ENCODE results near the gene SORBS2. TPM values are rescaled to one million over a fixed set of nuclear protein-coding genes. Genes with fewer than 3 reads are reported as not detected.

SORBS2 gene
- total RNA-seq, 1 donor from 2014 or later, result 43.2 TPM

DNA sequence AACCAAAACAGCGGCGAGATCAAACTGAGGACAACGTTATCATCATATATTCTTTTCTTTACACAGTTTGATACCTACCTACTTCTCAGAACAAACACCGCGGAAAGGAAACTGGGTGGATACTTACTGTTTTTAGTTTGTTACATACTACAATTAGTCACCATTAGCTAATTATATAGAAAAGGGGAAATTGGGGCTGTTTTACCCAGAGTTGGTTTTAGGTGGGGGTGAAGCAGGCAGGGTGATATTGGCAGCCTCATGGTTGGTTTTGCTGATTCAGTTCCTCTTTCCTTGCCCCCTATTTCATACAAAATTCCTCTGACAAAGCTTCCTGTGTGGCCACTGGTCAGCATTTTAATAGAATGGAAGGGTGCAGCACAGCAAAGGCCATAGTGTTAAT, 77.8 kb downstream of the SORBS2 start:
- Mint-ChIP-seq H3K4me1 (ENCODE audit: unreplicated experiment) (peaks cover 28% of the 10 kb centered on the region), H3K27ac (no peak overlapping the region), H3K27me3 (no peaks in the 10 kb centered on the region), H3K4me3 (no peak overlapping the region), H3K9me3 (peaks cover 10% of the 10 kb centered on the region), H3K36me3 (no peaks in the 10 kb centered on the region)
- TF ChIP-seq, protein P1, sequence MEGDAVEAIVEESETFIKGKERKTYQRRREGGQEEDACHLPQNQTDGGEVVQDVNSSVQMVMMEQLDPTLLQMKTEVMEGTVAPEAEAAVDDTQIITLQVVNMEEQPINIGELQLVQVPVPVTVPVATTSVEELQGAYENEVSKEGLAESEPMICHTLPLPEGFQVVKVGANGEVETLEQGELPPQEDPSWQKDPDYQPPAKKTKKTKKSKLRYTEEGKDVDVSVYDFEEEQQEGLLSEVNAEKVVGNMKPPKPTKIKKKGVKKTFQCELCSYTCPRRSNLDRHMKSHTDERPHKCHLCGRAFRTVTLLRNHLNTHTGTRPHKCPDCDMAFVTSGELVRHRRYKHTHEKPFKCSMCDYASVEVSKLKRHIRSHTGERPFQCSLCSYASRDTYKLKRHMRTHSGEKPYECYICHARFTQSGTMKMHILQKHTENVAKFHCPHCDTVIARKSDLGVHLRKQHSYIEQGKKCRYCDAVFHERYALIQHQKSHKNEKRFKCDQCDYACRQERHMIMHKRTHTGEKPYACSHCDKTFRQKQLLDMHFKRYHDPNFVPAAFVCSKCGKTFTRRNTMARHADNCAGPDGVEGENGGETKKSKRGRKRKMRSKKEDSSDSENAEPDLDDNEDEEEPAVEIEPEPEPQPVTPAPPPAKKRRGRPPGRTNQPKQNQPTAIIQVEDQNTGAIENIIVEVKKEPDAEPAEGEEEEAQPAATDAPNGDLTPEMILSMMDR (conservative IDR thresholded peaks at IDR 0.05), result no peak
- DNase-seq (ENCODE audit: extremely low spot score, unreplicated experiment), result no peak

- H3K9me3 Mint-ChIP-seq, result peaks cover 12% of the 10 kb centered on the region
- DNase-seq (ENCODE audit: extremely low spot score, unreplicated experiment), result no peak
- no peak overlapping the region for H3K27ac Mint-ChIP-seq
- no peak overlapping the region for H3K4me3 Mint-ChIP-seq
- H3K36me3 Mint-ChIP-seq, result no peaks in the 10 kb centered on the region
- no peaks in the 10 kb centered on the region for H3K27me3 Mint-ChIP-seq
- H3K4me1 Mint-ChIP-seq (ENCODE audit: unreplicated experiment), result peaks cover 18% of the 10 kb centered on the region
- TF ChIP-seq, protein P1 (conservative IDR thresholded peaks at IDR 0.05), result peak; percentile 48
Observed at GRCh38 chr4:185730849-185731608, 81.0 kb downstream of the SORBS2 start.

DNA sequence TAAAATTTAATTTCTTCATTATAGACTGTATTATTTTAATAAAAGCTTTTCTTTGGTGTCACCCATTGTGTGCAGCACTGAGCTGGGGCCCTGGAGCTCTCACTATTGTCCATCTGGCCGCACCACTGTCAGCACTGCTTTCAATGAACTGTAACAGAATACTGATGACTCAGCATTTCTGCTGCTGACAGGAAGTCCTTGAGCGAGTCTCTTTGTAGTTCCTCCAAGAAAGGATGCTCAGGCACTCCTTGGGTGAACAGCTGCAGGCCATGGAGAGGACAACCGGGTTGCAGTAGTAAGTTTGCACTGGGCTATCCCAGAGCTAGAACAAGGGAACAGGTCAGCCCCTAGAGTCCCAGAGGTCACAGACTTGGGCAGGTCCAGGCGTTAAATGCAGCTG, 81.6 kb downstream of the SORBS2 start:
- no peaks in the 10 kb centered on the region for H3K27me3 Mint-ChIP-seq
- H3K27ac Mint-ChIP-seq, result no peak overlapping the region
- DNase-seq (ENCODE audit: extremely low spot score, unreplicated experiment), result no peak
- H3K36me3 Mint-ChIP-seq, result no peaks in the 10 kb centered on the region
- peaks cover 18% of the 10 kb centered on the region for H3K4me1 Mint-ChIP-seq (ENCODE audit: unreplicated experiment)
- TF ChIP-seq, protein P1 (conservative IDR thresholded peaks at IDR 0.05), result no peak
- peaks cover 12% of the 10 kb centered on the region for H3K9me3 Mint-ChIP-seq
- H3K4me3 Mint-ChIP-seq, result no peak overlapping the region

- Mint-ChIP-seq H3K9me3 (peaks cover 12% of the 10 kb centered on the region), H3K4me3 (no peak overlapping the region), H3K27me3 (no peaks in the 10 kb centered on the region), H3K4me1 (ENCODE audit: unreplicated experiment) (peaks cover 13% of the 10 kb centered on the region), H3K27ac (no peak overlapping the region), H3K36me3 (no peaks in the 10 kb centered on the region)
- no peak for DNase-seq (ENCODE audit: extremely low spot score, unreplicated experiment)
- TF ChIP-seq, protein P1 (conservative IDR thresholded peaks at IDR 0.05), result no peak
Observed at GRCh38 chr4:185729391-185729804, 82.6 kb downstream of the SORBS2 start.

DNA sequence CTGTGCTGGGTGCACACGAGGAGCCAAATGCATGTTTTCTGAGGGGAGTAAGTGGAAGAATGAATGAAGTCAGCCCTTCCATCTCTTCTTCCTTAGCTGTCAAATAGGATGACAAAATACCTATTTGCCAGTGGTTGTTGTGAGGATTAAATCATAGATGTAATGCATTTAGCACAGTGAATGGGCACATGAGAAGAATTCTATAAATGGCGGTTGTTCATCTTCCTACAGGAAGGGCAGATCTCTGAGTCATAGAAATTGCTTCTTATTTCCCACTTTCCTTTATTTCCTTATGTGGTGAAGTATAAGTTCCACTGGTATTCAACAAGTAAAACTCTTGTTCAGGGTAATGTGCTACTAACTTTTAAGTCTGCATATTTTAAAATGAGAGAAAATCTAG, 83.1 kb downstream of the SORBS2 start:
- TF ChIP-seq, protein P1 (conservative IDR thresholded peaks at IDR 0.05), result no peak
- H3K27ac Mint-ChIP-seq, result no peak overlapping the region
- H3K27me3 Mint-ChIP-seq, result no peaks in the 10 kb centered on the region
- peaks cover 16% of the 10 kb centered on the region for H3K4me1 Mint-ChIP-seq (ENCODE audit: unreplicated experiment)
- no peak for DNase-seq (ENCODE audit: extremely low spot score, unreplicated experiment)
- peaks cover 12% of the 10 kb centered on the region for H3K9me3 Mint-ChIP-seq
- H3K36me3 Mint-ChIP-seq, result no peaks in the 10 kb centered on the region
- H3K4me3 Mint-ChIP-seq, result no peak overlapping the region

Measured in type B pancreatic cell (in vitro differentiated cells).